HEK293 (cell line): ENCODE results near the gene NR4A3.
"Not testable (repeated sequence)": the region's sequence is repeated elsewhere in the genome, so short reads cannot be mapped to it uniquely, and the experiment has no call there.

ENCODE experiments used
- CTCF ChIA-PET: fragments of 350-600 bp; formaldehyde crosslinking; extraction: SDS; loops from one replicate; lab custom pipeline; 2021; ENCODE audit warnings: antibody characterized with exemption; lab: Yijun Ruan, JAX
- POLR2A ChIA-PET: fragments of 300-600 bp; formaldehyde crosslinking; extraction: SDS; loops from one replicate; lab custom pipeline; 2020; ENCODE audit warnings: antibody characterized with exemption, inconsistent platforms; lab: Yijun Ruan, JAX
- H3K27ac ChIP-seq: fragments of 200-500 bp; sonication (Bioruptor generic); 2 replicates; pipeline ENCODE4 v1.5.1; 2014; ENCODE audit warnings: low read depth, low read length, control low read depth, inconsistent platforms; ENCODE audit errors: extremely low read depth
- H3K36me3 ChIP-seq, 2 experiments: fragments of 200-500 bp in 1 of 2; sonication (Bioruptor generic) in 1 of 2; 1 replicate in 1 of 2; 2 replicates in 1 of 2; pipeline ENCODE4 v1.5.1; 2014 to 2017; ENCODE audit warnings: inconsistent platforms in 2 of 2, low read length in 2 of 2; ENCODE audit not compliant: control insufficient read depth in 2 of 2, insufficient read depth in 1 of 2
- H3K4me1 ChIP-seq: fragments of 200-500 bp; sonication (Bioruptor generic); 2 replicates; pipeline ENCODE4 v1.5.1; 2014; ENCODE audit warnings: mild to moderate bottlenecking, low read length, inconsistent platforms; ENCODE audit not compliant: control insufficient read depth, insufficient read depth
- H3K4me3 ChIP-seq: 2 replicates; pipeline ENCODE4 v1.5.1; 2011; ENCODE audit warnings: low read depth, mild to moderate bottlenecking, control low read depth, low read length, moderate library complexity
- H3K9me3 ChIP-seq: fragments of 200-500 bp; sonication (Bioruptor generic); 2 replicates; pipeline ENCODE4 v1.5.1; 2014; ENCODE audit warnings: low read depth, low read length, inconsistent platforms; ENCODE audit not compliant: control insufficient read depth, insufficient read depth
- MZF1 ChIP-seq: fragments of 450-650 bp; formaldehyde crosslinking; IDR thresholded peaks from 2 replicates; pipeline ENCODE4 v1.5.1; 2017; ENCODE audit warnings: missing biosample characterization, missing genetic modification characterization, borderline replicate concordance
- OVOL3 ChIP-seq: fragments of 450-650 bp; formaldehyde crosslinking; IDR thresholded peaks from 2 replicates; pipeline ENCODE4 v1.5.1; 2016; ENCODE audit warnings: missing biosample characterization, missing genetic modification characterization
- REST ChIP-seq: fragments of 450-650 bp; formaldehyde crosslinking; IDR thresholded peaks from 2 replicates; pipeline ENCODE4 v1.5.1; 2016; ENCODE audit warnings: missing biosample characterization, missing genetic modification characterization
- TRIM28 ChIP-seq: IDR thresholded peaks from 2 replicates; pipeline ENCODE4 v1.6.1; 2011; ENCODE audit warnings: low read length, control low read depth, borderline replicate concordance
- ZBTB8A ChIP-seq: fragments of 450-650 bp; formaldehyde crosslinking; IDR thresholded peaks from 2 replicates; pipeline ENCODE4 v1.5.1; 2016; ENCODE audit warnings: missing biosample characterization, missing genetic modification characterization
- ZNF132 ChIP-seq: fragments of 450-650 bp; formaldehyde crosslinking; IDR thresholded peaks from 2 replicates; pipeline ENCODE4 v1.5.1; 2017; ENCODE audit warnings: missing biosample characterization, missing genetic modification characterization, borderline replicate concordance
- ZNF140 ChIP-seq: fragments of 450-650 bp; formaldehyde crosslinking; IDR thresholded peaks from 2 replicates; pipeline ENCODE4 v1.5.1; 2016; ENCODE audit warnings: missing biosample characterization, missing genetic modification characterization
- ZNF157 ChIP-seq: fragments of 450-650 bp; formaldehyde crosslinking; IDR thresholded peaks from 2 replicates; pipeline ENCODE4 v1.5.1; 2016; ENCODE audit warnings: missing biosample characterization, missing genetic modification characterization
- ZNF19 ChIP-seq: fragments of 450-650 bp; formaldehyde crosslinking; IDR thresholded peaks from 2 replicates; pipeline ENCODE4; 2016; ENCODE audit warnings: missing biosample characterization, missing genetic modification characterization, low read depth
- ZNF24 ChIP-seq: fragments of 450-650 bp; formaldehyde crosslinking; IDR thresholded peaks from 2 replicates; pipeline ENCODE4 v1.5.1; 2016; ENCODE audit warnings: missing biosample characterization, missing genetic modification characterization
- ZNF266 ChIP-seq: fragments of 450-650 bp; formaldehyde crosslinking; IDR thresholded peaks from 2 replicates; pipeline ENCODE4 v1.5.1; 2016; ENCODE audit warnings: missing biosample characterization, missing genetic modification characterization, low read depth
- ZNF394 ChIP-seq: fragments of 450-650 bp; formaldehyde crosslinking; IDR thresholded peaks from 2 replicates; pipeline ENCODE4 v1.5.1; 2016; ENCODE audit warnings: missing biosample characterization, missing genetic modification characterization, mild to moderate bottlenecking, moderate library complexity, borderline replicate concordance
- ZNF510 ChIP-seq: fragments of 450-650 bp; formaldehyde crosslinking; IDR thresholded peaks from 2 replicates; pipeline ENCODE4 v1.5.1; 2018; ENCODE audit warnings: mild to moderate bottlenecking, missing genetic modification characterization, missing biosample characterization; ENCODE audit not compliant: insufficient replicate concordance
- ZNF555 ChIP-seq: fragments of 450-650 bp; formaldehyde crosslinking; conservative IDR thresholded peaks from 2 replicates; pipeline ENCODE4 v1.5.1; 2017; ENCODE audit warnings: missing biosample characterization, mild to moderate bottlenecking, missing genetic modification characterization, inconsistent platforms
- ZNF580 ChIP-seq: fragments of 450-650 bp; formaldehyde crosslinking; IDR thresholded peaks from 2 replicates; pipeline ENCODE4 v1.5.1; 2016; ENCODE audit warnings: missing biosample characterization, missing genetic modification characterization
- ZNF623 ChIP-seq: fragments of 450-650 bp; formaldehyde crosslinking; IDR thresholded peaks from 2 replicates; pipeline ENCODE4 v1.5.1; 2016; ENCODE audit warnings: missing biosample characterization, missing genetic modification characterization
- ZSCAN16 ChIP-seq: fragments of 450-650 bp; formaldehyde crosslinking; IDR thresholded peaks from 2 replicates; pipeline ENCODE4 v1.5.1; 2016; ENCODE audit warnings: missing biosample characterization, missing genetic modification characterization
- TF ChIP-seq, protein P1 (sequence below): fragments of 450-650 bp; formaldehyde crosslinking; IDR thresholded peaks from 2 replicates; pipeline ENCODE4 v1.5.1; 2016; ENCODE audit warnings: missing biosample characterization, missing genetic modification characterization
- TF ChIP-seq, protein P2 (sequence below): fragments of 450-650 bp; formaldehyde crosslinking; conservative IDR thresholded peaks from 2 replicates; pipeline ENCODE4 v1.5.1; 2016; ENCODE audit warnings: low read depth, missing biosample characterization, missing genetic modification characterization

The NR4A3 gene

DNA sequence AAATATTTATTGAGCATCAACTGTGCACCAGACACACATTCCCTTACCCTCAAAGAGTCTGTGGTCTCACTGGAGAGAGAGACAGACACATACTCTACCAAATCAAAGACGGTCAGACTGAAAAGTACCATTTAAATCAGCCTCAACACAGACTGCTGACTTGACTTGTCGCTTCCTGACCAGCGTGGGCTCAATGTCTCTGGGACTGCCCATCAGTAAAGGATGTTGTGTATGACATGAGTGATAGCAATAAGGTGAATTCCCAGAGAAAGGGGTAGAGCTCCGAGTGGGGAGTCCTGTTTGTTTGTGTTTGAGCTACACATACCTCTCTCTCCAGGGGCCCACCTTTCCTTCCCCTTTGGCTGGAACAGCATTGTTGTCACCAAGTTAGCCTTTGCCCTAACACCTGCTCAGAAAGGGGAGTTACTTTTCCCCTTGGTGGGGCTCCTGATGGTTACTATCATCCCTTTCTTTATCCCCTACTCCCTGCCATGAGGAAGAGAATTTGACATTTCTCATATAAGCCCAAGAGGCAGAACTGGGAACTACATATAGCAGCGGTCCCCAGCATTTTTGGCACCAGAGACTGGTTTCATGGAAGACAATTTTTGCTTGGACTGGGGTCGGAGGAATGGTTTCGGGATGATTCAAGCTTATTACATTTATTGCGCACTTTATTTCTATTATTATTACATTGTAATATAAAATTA is 33.9 kb downstream of the NR4A3 start:
- no peak overlapping the region for H3K4me3 ChIP-seq
- TF ChIP-seq ZNF157 = no peak
- TF ChIP-seq ZNF132 (tag by site-specific recombination) = no peak
- TF ChIP-seq, protein P1, sequence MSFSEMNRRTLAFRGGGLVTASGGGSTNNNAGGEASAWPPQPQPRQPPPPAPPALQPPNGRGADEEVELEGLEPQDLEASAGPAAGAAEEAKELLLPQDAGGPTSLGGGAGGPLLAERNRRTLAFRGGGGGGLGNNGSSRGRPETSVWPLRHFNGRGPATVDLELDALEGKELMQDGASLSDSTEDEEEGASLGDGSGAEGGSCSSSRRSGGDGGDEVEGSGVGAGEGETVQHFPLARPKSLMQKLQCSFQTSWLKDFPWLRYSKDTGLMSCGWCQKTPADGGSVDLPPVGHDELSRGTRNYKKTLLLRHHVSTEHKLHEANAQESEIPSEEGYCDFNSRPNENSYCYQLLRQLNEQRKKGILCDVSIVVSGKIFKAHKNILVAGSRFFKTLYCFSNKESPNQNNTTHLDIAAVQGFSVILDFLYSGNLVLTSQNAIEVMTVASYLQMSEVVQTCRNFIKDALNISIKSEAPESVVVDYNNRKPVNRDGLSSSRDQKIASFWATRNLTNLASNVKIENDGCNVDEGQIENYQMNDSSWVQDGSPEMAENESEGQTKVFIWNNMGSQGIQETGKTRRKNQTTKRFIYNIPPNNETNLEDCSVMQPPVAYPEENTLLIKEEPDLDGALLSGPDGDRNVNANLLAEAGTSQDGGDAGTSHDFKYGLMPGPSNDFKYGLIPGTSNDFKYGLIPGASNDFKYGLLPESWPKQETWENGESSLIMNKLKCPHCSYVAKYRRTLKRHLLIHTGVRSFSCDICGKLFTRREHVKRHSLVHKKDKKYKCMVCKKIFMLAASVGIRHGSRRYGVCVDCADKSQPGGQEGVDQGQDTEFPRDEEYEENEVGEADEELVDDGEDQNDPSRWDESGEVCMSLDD (tag by site-specific recombination) = no peak
- no peak for TF ChIP-seq ZNF19 (tag by site-specific recombination)
- no peak for TF ChIP-seq TRIM28
- no peak for TF ChIP-seq ZNF510 (tag by site-specific recombination)
- TF ChIP-seq OVOL3 (tag by site-specific recombination) = no peak
- no peak for TF ChIP-seq MZF1 (tag by site-specific recombination)
- no peak for TF ChIP-seq ZNF24 (tag by site-specific recombination)
- TF ChIP-seq ZSCAN16 (tag by site-specific recombination) = no peak
- no peak for TF ChIP-seq ZNF580
- H3K4me1 ChIP-seq = peaks cover 17% of the 10 kb centered on the region
- H3K9me3 ChIP-seq = no peaks in the 10 kb centered on the region
- no peaks in the 10 kb centered on the region for H3K36me3 ChIP-seq
- ChIA-PET POLR2A (no interaction called here), CTCF (interaction anchor here (0.6 to 1.7 kb wide), 7 partner anchors 10 to 448 kb away, joined by 3 to 8 read pairs (median 3); no protein-coding TSS in a partner anchor)
- H3K27ac ChIP-seq = no peak overlapping the region

DNA sequence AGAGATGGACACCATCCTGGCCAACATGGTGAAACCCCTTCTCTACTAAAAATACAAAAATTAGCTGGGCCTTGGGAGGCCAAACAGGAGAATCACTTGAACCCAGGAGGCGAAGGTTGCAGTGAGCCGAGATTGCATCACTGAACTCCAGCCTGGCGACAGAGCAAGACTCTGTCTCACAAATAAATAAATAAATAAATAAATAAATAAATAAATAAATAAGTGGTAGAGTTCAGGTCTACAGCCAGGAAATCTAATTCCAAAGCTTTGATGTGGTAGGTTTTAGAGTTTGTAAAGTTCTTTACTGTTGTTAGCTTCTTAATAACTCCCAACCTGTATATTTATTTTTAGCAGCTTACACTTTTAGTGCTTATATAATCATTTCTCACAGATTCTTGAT is 35.9 kb downstream of the NR4A3 start:
- CTCF ChIA-PET = interaction anchor here (0.5 to 1.2 kb wide), 4 partner anchors 13 to 781 kb away, joined by 3 to 5 read pairs (median 4); no protein-coding TSS in a partner anchor
- H3K36me3 ChIP-seq = not testable (repeated sequence)
- TF ChIP-seq ZNF555 (tag by site-specific recombination) = peak; percentile 53
- peak; percentile 62; the same call in 1 of the 2 replicates for TF ChIP-seq ZNF266
- TF ChIP-seq REST (tag by site-specific recombination) = peak; percentile 34; the same call in 1 of the 2 replicates
- TF ChIP-seq ZBTB8A (tag by site-specific recombination) = peak; percentile 30; the same call in 1 of the 2 replicates
- peak; percentile 55 for TF ChIP-seq ZNF623 (tag by site-specific recombination)
- TF ChIP-seq, protein P2, sequence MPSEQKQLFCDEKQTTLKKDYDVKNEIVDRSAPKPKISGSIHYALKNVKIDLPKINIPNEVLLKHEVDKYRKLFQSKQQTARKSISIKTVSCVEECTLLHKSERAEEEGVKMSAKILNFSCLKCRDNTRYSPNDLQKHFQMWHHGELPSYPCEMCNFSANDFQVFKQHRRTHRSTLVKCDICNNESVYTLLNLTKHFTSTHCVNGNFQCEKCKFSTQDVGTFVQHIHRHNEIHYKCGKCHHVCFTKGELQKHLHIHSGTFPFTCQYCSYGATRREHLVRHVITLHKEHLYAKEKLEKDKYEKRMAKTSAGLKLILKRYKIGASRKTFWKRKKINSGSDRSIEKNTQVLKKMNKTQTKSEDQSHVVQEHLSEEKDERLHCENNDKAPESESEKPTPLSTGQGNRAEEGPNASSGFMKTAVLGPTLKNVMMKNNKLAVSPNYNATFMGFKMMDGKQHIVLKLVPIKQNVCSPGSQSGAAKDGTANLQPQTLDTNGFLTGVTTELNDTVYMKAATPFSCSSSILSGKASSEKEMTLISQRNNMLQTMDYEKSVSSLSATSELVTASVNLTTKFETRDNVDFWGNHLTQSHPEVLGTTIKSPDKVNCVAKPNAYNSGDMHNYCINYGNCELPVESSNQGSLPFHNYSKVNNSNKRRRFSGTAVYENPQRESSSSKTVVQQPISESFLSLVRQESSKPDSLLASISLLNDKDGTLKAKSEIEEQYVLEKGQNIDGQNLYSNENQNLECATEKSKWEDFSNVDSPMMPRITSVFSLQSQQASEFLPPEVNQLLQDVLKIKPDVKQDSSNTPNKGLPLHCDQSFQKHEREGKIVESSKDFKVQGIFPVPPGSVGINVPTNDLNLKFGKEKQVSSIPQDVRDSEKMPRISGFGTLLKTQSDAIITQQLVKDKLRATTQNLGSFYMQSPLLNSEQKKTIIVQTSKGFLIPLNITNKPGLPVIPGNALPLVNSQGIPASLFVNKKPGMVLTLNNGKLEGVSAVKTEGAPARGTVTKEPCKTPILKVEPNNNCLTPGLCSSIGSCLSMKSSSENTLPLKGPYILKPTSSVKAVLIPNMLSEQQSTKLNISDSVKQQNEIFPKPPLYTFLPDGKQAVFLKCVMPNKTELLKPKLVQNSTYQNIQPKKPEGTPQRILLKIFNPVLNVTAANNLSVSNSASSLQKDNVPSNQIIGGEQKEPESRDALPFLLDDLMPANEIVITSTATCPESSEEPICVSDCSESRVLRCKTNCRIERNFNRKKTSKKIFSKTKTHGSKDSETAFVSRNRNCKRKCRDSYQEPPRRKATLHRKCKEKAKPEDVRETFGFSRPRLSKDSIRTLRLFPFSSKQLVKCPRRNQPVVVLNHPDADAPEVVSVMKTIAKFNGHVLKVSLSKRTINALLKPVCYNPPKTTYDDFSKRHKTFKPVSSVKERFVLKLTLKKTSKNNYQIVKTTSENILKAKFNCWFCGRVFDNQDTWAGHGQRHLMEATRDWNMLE (tag by site-specific recombination) = peak; percentile 71
- TF ChIP-seq ZNF140 (tag by site-specific recombination) = peak; percentile 73; the same call in 1 of the 2 replicates
- TF ChIP-seq ZNF394 (tag by site-specific recombination) = peak; percentile 79; the same call in 1 of the 2 replicates

More for the DNA sequence above, 35.9 kb downstream of the NR4A3 start:
- POLR2A ChIA-PET, H3K27ac ChIP-seq, H3K4me3 ChIP-seq, H3K9me3 ChIP-seq: not testable (repeated sequence)
- peaks cover 19% of the 10 kb centered on the region for H3K4me1 ChIP-seq
